ENCODE data around the gene ALKBH8.

GRCh38 chr11:107467696-107468095, 97.8 kb downstream of the ALKBH8 start:
- TF ChIP-seq YY1 (IDR thresholded peaks at IDR 0.05; ENCODE audit: insufficient read depth, insufficient read length) = no peak
- no peak for TF ChIP-seq ZNF274 (IDR thresholded peaks at IDR 0.05; ENCODE audit: low read depth, low read length)
- no peak for TF ChIP-seq SUZ12 (IDR thresholded peaks at IDR 0.05; ENCODE audit: extremely low read depth, insufficient read depth, insufficient read length)
